A673 (cell line): Measurements from ENCODE around the gene RXRB. TPM values are rescaled to one million over a fixed set of nuclear protein-coding genes. Genes with fewer than 3 reads are reported as not detected.
"Not testable (repeated sequence)": the region's sequence is repeated elsewhere in the genome, so short reads cannot be mapped to it uniquely, and the experiment has no call there.

Experiments
- BruUV-seq: library from RNA; stranded (reverse); fragments of 400-500 nt; replicated peaks from 2 replicates; lab custom pipeline; 2021; lab: Mats Ljungman, UMichigan
- CTCF ChIA-PET: fragments of 300-600 bp; sonication (Branson Sonifier 250); formaldehyde crosslinking; loops from one replicate; lab custom pipeline; 2022; ENCODE audit warnings: antibody characterized with exemption; lab: Charles Lee
- POLR2A ChIA-PET: fragments of 300-600 bp; sonication (Branson Sonifier 250); formaldehyde crosslinking; loops from one replicate; lab custom pipeline; 2022; ENCODE audit warnings: antibody characterized with exemption; ENCODE audit not compliant: low non-redundant PET; lab: Charles Lee
- DNase-seq: peaks from one replicate; pipeline ENCODE4 v3.0.0-alpha.2; 2015; ENCODE audit warnings: low spot score
- H3K27ac ChIP-seq: fragments of 200-600 bp; sonication (generic); 2 replicates; pipeline ENCODE4 v1.5.1; 2016; ENCODE audit warnings: mixed run types, low read depth, mild to moderate bottlenecking, mixed read lengths, antibody characterized with exemption, low read length; ENCODE audit not compliant: poor library complexity, severe bottlenecking
- H3K27me3 ChIP-seq: fragments of 200-600 bp; sonication (generic); replicated peaks from 2 replicates; pipeline ENCODE4 v1.6.1; 2017; ENCODE audit warnings: mixed run types, low read depth, mild to moderate bottlenecking, mixed read lengths, antibody characterized with exemption, low read length; ENCODE audit not compliant: insufficient read depth, poor library complexity
- H3K36me3 ChIP-seq: fragments of 200-600 bp; sonication (generic); 2 replicates; pipeline ENCODE4 v1.6.1; 2016; ENCODE audit warnings: mixed run types, mild to moderate bottlenecking, mixed read lengths, antibody characterized with exemption, low read length; ENCODE audit not compliant: insufficient read depth, poor library complexity, severe bottlenecking
- H3K4me1 ChIP-seq: fragments of 200-600 bp; sonication (generic); 2 replicates; pipeline ENCODE4 v1.6.1; 2017; ENCODE audit warnings: mixed run types, mild to moderate bottlenecking, mixed read lengths, antibody characterized with exemption, low read length; ENCODE audit not compliant: insufficient read depth, poor library complexity, severe bottlenecking
- H3K4me3 ChIP-seq: fragments of 200-600 bp; sonication (generic); 2 replicates; pipeline ENCODE4 v1.5.1; 2016; ENCODE audit warnings: low read depth, mixed run types, mild to moderate bottlenecking, mixed read lengths, low read length; ENCODE audit not compliant: poor library complexity, severe bottlenecking
- H3K9me3 ChIP-seq: fragments of 200-600 bp; sonication (generic); 2 replicates; pipeline ENCODE4 v1.6.1; 2016; ENCODE audit warnings: mixed run types, low read depth, mild to moderate bottlenecking, mixed read lengths, antibody characterized with exemption, low read length; ENCODE audit not compliant: poor library complexity, severe bottlenecking
- EZH2 ChIP-seq: fragments of 200-600 bp; sonication (generic); IDR thresholded peaks from 2 replicates; pipeline ENCODE4 v1.6.1; 2017; ENCODE audit warnings: borderline replicate concordance, low read depth, mild to moderate bottlenecking, mixed read lengths, antibody characterized with exemption, low read length; ENCODE audit not compliant: poor library complexity, severe bottlenecking
- intact Hi-C: fragments of 100-400 bp; cut with micrococcal nuclease; formaldehyde crosslinking; loops from one replicate; pipeline ENCODE4 v1.10.0; 2022; ENCODE audit not compliant: unreplicated experiment
- total RNA-seq: library from RNA; stranded (reverse); gene quantifications from 2 replicates; pipeline ENCODE4 v1.2.3, GENCODE V29; 2021
- TF ChIP-seq, protein P1 (sequence below): fragments of 300-800, 200-600 bp; sonication (generic); conservative IDR thresholded peaks from 2 replicates; pipeline ENCODE4 v1.5.1; 2017; ENCODE audit warnings: low read depth, mild to moderate bottlenecking, antibody characterized with exemption, low read length, moderate library complexity, mixed read lengths

Gene RXRB
- total RNA-seq, 1 experiment from 2014 or later, result 43.6 TPM

DNA sequence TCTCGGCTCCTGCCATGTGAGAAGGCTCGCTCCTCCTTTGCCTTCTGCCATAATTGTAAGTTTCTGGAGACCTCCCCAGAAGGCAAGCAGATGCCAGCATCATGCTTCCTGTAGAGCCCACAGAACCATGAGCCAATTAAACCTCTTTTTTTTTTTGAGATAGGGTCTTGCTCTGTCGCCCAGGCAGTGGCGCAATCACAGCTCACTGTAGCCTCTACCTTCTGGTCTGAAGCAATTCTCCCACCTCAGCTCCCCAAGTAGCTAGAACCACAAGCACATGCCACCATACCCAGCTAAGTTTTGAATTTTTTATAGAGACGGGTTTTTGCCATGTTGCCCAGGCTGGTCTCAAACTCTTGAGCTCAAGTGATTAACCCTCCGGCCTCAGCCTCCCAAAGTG is 36.4 kb upstream of the RXRB start:
- no peak overlapping the region for H3K27ac ChIP-seq
- H3K36me3 ChIP-seq, result no peaks in the 10 kb centered on the region
- CTCF ChIA-PET, result no interaction called here
- no peaks in the 10 kb centered on the region for H3K27me3 ChIP-seq
- TF ChIP-seq, protein P1, sequence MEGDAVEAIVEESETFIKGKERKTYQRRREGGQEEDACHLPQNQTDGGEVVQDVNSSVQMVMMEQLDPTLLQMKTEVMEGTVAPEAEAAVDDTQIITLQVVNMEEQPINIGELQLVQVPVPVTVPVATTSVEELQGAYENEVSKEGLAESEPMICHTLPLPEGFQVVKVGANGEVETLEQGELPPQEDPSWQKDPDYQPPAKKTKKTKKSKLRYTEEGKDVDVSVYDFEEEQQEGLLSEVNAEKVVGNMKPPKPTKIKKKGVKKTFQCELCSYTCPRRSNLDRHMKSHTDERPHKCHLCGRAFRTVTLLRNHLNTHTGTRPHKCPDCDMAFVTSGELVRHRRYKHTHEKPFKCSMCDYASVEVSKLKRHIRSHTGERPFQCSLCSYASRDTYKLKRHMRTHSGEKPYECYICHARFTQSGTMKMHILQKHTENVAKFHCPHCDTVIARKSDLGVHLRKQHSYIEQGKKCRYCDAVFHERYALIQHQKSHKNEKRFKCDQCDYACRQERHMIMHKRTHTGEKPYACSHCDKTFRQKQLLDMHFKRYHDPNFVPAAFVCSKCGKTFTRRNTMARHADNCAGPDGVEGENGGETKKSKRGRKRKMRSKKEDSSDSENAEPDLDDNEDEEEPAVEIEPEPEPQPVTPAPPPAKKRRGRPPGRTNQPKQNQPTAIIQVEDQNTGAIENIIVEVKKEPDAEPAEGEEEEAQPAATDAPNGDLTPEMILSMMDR, result no peak
- no peak for TF ChIP-seq EZH2
- POLR2A ChIA-PET, result no interaction called here
- intact Hi-C loops, result no loop called here
- no peaks in the 10 kb centered on the region for H3K4me1 ChIP-seq
- no peak for DNase-seq
- no peak overlapping the region for H3K4me3 ChIP-seq
- H3K9me3 ChIP-seq, result no peaks in the 10 kb centered on the region
- BruUV-seq, result no TSS peak

DNA sequence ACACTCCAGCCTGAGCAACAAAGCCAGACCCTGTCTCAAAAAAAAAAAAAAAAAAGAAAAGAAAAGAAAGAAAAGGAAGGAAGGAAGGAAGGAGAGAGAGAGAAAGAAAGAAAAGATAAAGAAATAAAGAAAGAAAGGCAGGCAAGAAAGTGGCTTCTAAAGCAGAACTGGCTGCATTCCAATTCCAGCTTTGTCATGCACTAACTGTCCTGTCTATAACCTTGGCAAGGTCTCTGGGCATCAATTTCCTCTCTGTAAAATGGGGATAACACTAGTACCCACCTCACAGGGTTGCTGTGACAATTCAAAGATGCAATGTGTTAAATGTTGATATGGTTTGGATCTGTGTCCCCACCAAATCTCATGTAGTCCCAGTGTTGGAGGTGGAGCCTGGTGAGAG is 35.9 kb upstream of the RXRB start:
- no peak overlapping the region for H3K4me3 ChIP-seq
- BruUV-seq, result no TSS peak
- H3K27me3 ChIP-seq, result no peaks in the 10 kb centered on the region
- ChIA-PET POLR2A (no interaction called here), CTCF (interaction anchor here (0.6 kb wide), 1 partner anchor 615 kb away, joined by 10 read pairs; no protein-coding TSS in a partner anchor)
- H3K9me3 ChIP-seq, result no peaks in the 10 kb centered on the region
- DNase-seq, result no peak
- no peak overlapping the region for H3K27ac ChIP-seq
- H3K36me3 ChIP-seq, result no peaks in the 10 kb centered on the region
- no peaks in the 10 kb centered on the region for H3K4me1 ChIP-seq
- intact Hi-C loops, result no loop called here
- TF ChIP-seq, protein P1, result no peak
- TF ChIP-seq EZH2, result no peak

DNA sequence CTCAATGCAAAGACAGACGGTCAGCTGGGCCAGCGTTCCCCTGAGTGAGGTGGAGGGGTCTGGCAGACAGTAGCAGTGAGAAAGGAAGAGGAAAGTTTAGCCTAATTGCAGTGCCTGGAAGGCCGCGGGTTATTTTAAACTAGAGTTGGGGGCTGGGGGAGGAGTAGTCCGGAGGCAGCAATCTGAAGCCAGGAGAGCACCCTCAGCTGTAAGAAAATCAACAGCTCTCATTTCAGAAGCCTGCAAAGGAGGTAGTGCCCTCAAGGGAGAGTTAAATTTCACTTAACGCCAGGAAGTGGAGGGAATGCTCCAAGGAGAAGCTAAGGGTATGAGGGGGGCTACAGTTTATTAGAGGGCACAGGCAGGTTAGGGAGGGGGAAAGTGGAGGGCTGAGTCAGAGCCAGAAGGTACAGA is 34.8 kb upstream of the RXRB start:
- TF ChIP-seq EZH2, result no peak
- TF ChIP-seq, protein P1, result no peak
- BruUV-seq, result no TSS peak
- CTCF ChIA-PET, result no interaction called here
- no peak overlapping the region for H3K4me3 ChIP-seq
- intact Hi-C loops, result no loop called here
- H3K4me1 ChIP-seq, result no peaks in the 10 kb centered on the region
- no peaks in the 10 kb centered on the region for H3K27me3 ChIP-seq
- no peaks in the 10 kb centered on the region for H3K36me3 ChIP-seq
- POLR2A ChIA-PET, result interaction anchor here (0.5 kb wide), 1 partner anchor 21 kb away, joined by 11 read pairs; no protein-coding TSS in a partner anchor
- H3K27ac ChIP-seq, result no peak overlapping the region
- DNase-seq, result no peak
- H3K9me3 ChIP-seq, result no peaks in the 10 kb centered on the region

DNA sequence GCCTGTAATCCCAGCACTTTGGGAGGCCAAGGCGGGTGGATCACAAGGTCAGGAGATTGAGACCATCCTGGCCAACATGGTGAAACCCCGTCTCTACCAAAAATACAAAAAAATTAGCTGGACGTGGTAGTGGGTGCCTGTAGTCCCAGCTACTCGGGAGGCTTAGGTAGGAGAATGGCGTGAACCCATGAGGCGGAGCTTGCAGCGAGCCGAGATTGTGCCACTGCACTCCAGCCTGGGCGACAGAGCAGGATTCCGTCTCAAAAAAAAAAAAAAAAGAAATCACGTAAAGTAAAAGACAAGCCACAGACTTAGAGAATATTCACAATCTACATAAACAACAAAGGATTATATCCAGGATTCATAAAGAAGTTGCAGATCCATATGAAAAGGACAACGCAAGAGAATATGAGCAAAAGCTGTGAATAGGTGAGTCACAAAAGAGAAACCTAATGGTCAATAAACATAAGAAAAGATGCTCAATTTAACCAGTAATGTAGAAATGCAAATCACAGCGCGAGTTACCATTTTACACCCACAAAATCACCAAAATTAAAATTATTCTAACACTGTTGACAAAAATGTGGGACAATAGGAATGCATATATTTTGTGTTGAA is 26.1 kb upstream of the RXRB start:
- H3K27me3 ChIP-seq, H3K4me3 ChIP-seq, H3K4me1 ChIP-seq, H3K36me3 ChIP-seq, DNase-seq, POLR2A ChIA-PET, H3K27ac ChIP-seq, intact Hi-C loops, CTCF ChIA-PET, H3K9me3 ChIP-seq, BruUV-seq: not testable (repeated sequence)
